Measurements from ENCODE around the gene DEPDC1B.
"Not testable (repeated sequence)": the region's sequence is repeated elsewhere in the genome, so short reads cannot be mapped to it uniquely, and the experiment has no call there.

DEPDC1B gene

DNA sequence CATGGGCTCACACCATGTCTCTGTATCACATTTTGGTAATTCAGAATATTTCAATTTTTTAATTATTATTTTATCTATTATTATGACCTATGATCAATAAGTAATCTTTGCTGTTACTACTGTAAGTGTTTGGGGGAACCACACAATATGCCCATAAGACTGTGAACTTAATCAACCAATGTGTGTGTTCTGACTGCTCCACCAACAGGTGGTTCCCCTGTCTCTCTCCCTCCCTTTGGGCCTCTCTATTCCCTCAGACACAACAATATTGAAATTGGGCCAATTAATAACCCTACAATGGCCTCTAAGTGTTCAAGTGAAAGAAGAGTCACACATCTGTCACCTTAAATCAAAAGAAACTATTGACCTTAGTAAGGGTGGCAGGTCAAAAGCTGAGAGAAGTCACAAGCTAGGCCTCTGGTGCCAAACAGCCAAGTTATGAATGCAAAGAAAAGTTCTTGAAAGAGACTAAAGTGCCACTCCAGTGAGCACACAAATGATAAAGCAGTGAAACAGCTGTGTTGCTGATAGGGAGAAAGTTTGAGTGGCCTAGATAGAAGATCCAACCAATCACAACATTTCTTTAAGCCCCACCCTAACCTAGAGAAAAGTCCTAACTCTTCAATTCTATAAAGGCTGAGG lies 88.7 kb downstream of the DEPDC1B start:
- no peaks in the 10 kb centered on the region for H3K27me3 ChIP-seq (ENCODE audit: low read depth, low read length)
- no peak overlapping the region for H3K27ac ChIP-seq (ENCODE audit: low read length)
- peaks cover 0 to under 1% of the 10 kb centered on the region in 2 donors for H3K9me3 ChIP-seq (ENCODE audit: control insufficient read depth in 1 of 2, low read length in 2 of 2)
- H3K4me3 ChIP-seq (ENCODE audit: low read depth in 1 of 2, low read length in 2 of 2) = no peak overlapping the region
- no peaks in the 10 kb centered on the region for H3K36me3 ChIP-seq (ENCODE audit: control insufficient read depth in 1 of 2, insufficient read depth in 2 of 2, low read length in 2 of 2)
- H3K4me1 ChIP-seq (ENCODE audit: control insufficient read depth in 1 of 2, insufficient read depth in 2 of 2, low read length in 2 of 2) = no peaks in the 10 kb centered on the region

DNA sequence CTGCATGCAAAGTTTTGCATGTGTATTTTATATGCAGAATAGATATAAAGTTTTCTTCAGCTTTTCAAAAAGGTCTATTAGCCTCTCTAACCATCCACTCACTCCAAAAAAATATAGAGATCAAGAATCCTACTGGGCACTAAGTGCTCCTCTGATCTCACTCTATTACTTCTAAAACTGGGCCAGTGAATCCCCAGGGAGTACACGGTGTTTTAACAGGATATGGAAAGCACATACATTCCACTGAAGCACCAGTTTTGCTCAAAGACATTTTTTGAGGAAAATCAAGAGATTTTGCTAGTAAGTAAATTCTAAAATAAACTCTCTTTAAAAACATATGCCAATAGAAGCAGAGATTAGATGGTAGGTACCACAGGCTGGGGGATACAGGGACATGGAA lies 95.2 kb downstream of the DEPDC1B start:
- Histone ChIP-seq H3K4me1 (ENCODE audit: control insufficient read depth in 1 of 2, insufficient read depth in 2 of 2, low read length in 2 of 2) (no peaks in the 10 kb centered on the region), H3K4me3 (ENCODE audit: low read depth in 1 of 2, low read length in 2 of 2) (no peak overlapping the region), H3K27ac (ENCODE audit: low read length) (no peak overlapping the region), H3K9me3 (ENCODE audit: control insufficient read depth in 1 of 2, low read length in 2 of 2) (no peaks in the 10 kb centered on the region), H3K27me3 (ENCODE audit: low read depth, low read length) (no peaks in the 10 kb centered on the region), H3K36me3 (ENCODE audit: control insufficient read depth in 1 of 2, insufficient read depth in 2 of 2, low read length in 2 of 2) (no peaks in the 10 kb centered on the region)

DNA sequence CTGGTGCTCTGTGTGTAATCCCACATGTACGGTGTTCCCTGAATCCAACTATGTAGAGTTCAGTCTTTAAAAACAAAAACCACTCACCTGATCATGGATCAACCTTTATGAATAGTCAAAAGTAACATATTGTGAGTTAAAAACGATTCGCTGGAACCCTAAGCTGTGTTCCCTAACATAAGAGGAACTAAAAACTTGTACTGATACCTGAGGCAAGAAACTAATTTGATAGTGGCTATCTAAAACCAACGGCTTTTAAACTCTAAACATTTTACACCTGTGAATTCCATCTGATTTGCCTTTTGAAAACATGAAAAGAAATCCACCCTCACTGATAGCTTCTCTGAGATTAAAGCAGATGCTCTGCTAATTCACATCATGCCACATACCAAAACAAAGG lies 101.5 kb downstream of the DEPDC1B start:
- no peaks in the 10 kb centered on the region for H3K36me3 ChIP-seq (ENCODE audit: control insufficient read depth in 1 of 2, insufficient read depth in 2 of 2, low read length in 2 of 2)
- no peaks in the 10 kb centered on the region for H3K4me1 ChIP-seq (ENCODE audit: control insufficient read depth in 1 of 2, insufficient read depth in 2 of 2, low read length in 2 of 2)
- no peaks in the 10 kb centered on the region for H3K27me3 ChIP-seq (ENCODE audit: low read depth, low read length)
- no peak overlapping the region for H3K4me3 ChIP-seq (ENCODE audit: low read depth in 1 of 2, low read length in 2 of 2)
- H3K9me3 ChIP-seq (ENCODE audit: control insufficient read depth in 1 of 2, low read length in 2 of 2) = no peaks in the 10 kb centered on the region
- no peak overlapping the region for H3K27ac ChIP-seq (ENCODE audit: low read length)

DNA sequence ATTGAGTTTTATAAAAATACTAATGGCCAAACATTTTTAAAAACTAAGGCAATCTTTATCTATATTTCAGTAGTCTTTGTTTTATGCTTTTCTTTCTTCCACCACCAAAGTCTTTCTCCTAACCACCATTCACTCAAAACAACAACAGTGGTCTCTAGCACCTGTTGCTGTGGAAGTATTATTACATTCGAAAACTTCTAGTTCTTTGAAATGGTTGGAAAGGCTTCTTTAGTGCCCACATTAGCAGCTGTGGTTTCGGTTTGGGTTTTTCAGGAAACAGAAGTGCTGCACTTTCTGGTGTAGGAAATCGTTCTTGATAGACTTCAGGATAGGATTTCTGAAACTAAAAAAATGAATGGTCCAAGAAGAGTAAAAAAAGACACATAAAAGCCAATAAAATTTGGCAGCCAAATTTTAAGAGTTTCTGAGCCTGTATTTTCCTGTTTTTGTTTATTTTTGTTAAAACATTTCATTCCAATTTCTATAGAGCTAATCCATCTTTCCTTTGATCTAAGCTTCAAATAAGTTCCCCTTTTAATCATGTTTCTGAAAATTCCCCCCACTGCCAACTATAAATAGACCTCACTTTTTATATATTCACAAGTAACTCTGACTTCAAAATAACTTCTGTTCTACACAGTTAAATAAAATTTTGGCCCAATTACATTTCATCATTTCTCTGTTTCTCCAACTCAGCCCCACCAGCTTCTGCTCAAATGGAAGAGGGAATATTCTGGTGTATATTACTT lies 102.2 kb downstream of the DEPDC1B start:
- no peaks in the 10 kb centered on the region for H3K36me3 ChIP-seq (ENCODE audit: control insufficient read depth in 1 of 2, insufficient read depth in 2 of 2, low read length in 2 of 2)
- no peak overlapping the region for H3K27ac ChIP-seq (ENCODE audit: low read length)
- no peak overlapping the region for H3K4me3 ChIP-seq (ENCODE audit: low read depth in 1 of 2, low read length in 2 of 2)
- H3K4me1 ChIP-seq (ENCODE audit: control insufficient read depth in 1 of 2, insufficient read depth in 2 of 2, low read length in 2 of 2) = no peaks in the 10 kb centered on the region
- no peaks in the 10 kb centered on the region for H3K9me3 ChIP-seq (ENCODE audit: control insufficient read depth in 1 of 2, low read length in 2 of 2)
- H3K27me3 ChIP-seq (ENCODE audit: low read depth, low read length) = no peaks in the 10 kb centered on the region

DNA sequence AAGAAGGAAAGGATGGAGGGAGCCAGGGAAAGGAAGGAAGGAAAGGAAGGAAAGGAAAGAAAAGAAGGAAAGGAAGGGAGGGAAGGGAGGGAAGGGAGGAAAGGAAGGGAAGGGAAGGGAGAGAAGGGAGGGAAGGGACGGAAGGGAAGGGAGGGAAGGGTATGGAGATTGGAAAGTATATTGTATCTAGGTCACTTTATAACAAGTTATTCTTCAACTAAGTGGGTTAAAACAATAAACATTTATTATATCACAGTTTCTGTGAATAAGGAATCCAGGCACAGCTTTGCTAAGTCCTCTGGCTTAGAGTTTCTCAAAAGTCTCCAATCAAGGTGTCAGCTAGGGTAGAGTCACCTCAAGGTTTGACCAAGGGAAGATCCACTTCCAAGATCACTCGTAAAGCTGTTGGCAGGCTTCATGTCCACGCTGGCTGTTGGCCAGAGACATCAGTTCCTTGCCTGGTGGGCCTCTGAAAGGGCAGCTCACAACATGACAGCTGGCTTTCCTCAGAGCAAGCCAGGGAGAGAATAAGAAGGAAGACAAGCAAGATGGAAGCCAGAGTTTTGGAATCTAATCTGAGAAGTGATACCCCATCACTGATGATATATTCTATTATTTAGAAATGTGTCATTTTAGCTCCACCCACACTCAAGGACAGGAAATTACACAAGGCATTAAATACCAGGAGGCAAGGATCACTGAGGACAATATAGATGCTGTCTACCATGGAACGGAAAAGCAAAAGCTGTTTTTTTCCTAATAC lies 105.1 kb downstream of the DEPDC1B start:
- no peak overlapping the region for H3K27ac ChIP-seq (ENCODE audit: low read length)
- no peaks in the 10 kb centered on the region for H3K36me3 ChIP-seq (ENCODE audit: control insufficient read depth in 1 of 2, insufficient read depth in 2 of 2, low read length in 2 of 2)
- no peaks in the 10 kb centered on the region for H3K4me1 ChIP-seq (ENCODE audit: control insufficient read depth in 1 of 2, insufficient read depth in 2 of 2, low read length in 2 of 2)
- H3K9me3 ChIP-seq (ENCODE audit: control insufficient read depth in 1 of 2, low read length in 2 of 2) = no peaks in the 10 kb centered on the region
- H3K27me3 ChIP-seq (ENCODE audit: low read depth, low read length) = no peaks in the 10 kb centered on the region
- no peak overlapping the region for H3K4me3 ChIP-seq (ENCODE audit: low read depth in 1 of 2, low read length in 2 of 2)

DNA sequence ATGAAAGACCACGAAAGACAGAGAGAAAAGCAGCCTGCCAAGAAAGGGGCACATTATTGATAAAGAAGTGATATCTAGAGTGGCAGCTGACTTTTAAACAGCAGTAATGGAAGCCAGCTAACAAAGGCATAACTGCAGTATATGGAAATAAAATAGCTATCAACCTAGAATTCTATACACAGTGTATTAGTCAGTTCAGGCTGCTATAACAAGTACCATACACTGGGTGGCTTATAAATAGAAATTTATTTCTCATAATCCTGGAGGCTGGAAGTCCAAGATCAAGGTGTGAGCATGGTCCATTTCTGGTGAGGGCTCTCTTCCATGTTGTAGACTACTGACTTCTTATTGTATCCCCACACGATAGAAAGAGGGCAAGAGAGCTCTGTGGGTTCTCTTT lies 109.8 kb downstream of the DEPDC1B start:
- Histone ChIP-seq H3K4me1 (ENCODE audit: control insufficient read depth in 1 of 2, insufficient read depth in 2 of 2, low read length in 2 of 2) (no peaks in the 10 kb centered on the region), H3K9me3 (ENCODE audit: control insufficient read depth in 1 of 2, low read length in 2 of 2) (no peaks in the 10 kb centered on the region), H3K27me3 (ENCODE audit: low read depth, low read length) (no peaks in the 10 kb centered on the region), H3K36me3 (ENCODE audit: control insufficient read depth in 1 of 2, insufficient read depth in 2 of 2, low read length in 2 of 2) (no peaks in the 10 kb centered on the region), H3K4me3 (ENCODE audit: low read depth in 1 of 2, low read length in 2 of 2) (no peak overlapping the region), H3K27ac (ENCODE audit: low read length) (no peak overlapping the region)

DNA sequence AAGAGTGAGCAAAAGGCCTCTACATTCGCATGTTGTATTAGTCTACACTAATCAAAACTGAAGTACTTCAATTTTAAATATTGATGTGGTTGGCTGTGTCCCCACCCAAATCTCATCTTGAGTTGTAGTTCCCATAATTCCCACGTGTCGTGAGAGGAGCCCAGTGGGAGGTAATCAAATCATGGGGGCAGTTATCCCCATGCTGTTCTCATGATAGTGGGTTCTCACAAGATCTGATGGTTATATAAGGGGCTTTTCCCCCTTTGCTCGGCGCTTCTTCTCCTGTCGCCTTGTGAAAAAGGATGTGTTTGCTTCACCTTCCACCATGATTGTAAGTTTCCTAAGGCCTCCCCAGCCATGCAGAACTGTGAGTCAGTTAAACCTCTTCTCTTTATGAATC lies 112.7 kb downstream of the DEPDC1B start:
- not testable (repeated sequence) for H3K27me3 ChIP-seq (ENCODE audit: low read depth, low read length); H3K4me3 ChIP-seq (ENCODE audit: low read depth in 1 of 2, low read length in 2 of 2); H3K27ac ChIP-seq (ENCODE audit: low read length); H3K36me3 ChIP-seq (ENCODE audit: control insufficient read depth in 1 of 2, insufficient read depth in 2 of 2, low read length in 2 of 2); H3K4me1 ChIP-seq (ENCODE audit: control insufficient read depth in 1 of 2, insufficient read depth in 2 of 2, low read length in 2 of 2); H3K9me3 ChIP-seq (ENCODE audit: control insufficient read depth in 1 of 2, low read length in 2 of 2)

DNA sequence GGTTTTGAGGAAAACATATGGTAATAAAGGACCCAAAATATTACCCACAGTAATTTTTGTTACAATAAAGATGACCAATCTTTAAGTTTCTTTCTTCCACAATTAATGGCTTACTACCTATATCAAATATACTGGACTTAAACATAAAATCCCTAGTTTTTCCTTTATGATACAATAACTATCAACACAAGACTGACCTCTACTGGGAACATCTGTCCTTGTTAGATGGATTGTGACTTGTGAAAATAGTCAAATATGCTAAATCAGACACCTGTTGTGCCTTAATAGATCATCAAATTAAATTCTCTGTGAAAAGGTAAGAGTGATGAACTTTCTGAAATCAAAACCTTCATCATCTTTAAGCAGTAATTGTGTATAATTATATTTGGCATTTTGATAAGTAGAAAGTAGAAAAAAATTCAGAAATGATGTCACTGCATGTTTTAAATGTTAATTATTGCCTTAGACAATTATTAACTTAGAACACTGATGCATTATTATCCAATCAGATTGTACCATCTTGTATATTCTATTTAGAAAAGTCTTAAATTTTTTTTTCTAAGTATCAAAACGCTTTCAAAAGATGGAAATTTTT lies 113.6 kb downstream of the DEPDC1B start:
- no peaks in the 10 kb centered on the region for H3K9me3 ChIP-seq (ENCODE audit: control insufficient read depth in 1 of 2, low read length in 2 of 2)
- no peaks in the 10 kb centered on the region for H3K4me1 ChIP-seq (ENCODE audit: control insufficient read depth in 1 of 2, insufficient read depth in 2 of 2, low read length in 2 of 2)
- no peak overlapping the region for H3K4me3 ChIP-seq (ENCODE audit: low read depth in 1 of 2, low read length in 2 of 2)
- no peaks in the 10 kb centered on the region for H3K27me3 ChIP-seq (ENCODE audit: low read depth, low read length)
- no peaks in the 10 kb centered on the region for H3K36me3 ChIP-seq (ENCODE audit: control insufficient read depth in 1 of 2, insufficient read depth in 2 of 2, low read length in 2 of 2)
- no peak overlapping the region for H3K27ac ChIP-seq (ENCODE audit: low read length)

DNA sequence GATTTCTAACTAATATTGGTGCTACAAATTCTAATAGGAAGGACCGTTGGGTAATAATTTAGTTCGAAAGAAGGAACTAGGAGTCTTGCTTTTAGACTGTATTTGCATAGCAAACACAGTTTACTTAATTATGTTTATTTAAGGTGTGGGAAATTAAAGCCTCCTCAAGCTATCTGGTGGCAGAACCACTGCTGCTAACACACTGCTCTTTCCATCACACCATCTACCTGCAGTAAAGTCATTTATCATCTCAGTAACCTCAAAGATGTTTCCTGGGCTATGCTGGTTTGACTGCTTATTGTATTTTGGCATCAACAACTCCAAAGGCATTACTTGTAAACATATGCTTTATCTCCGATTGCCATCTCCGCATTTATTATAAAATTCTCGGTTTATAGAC lies 114.3 kb downstream of the DEPDC1B start:
- Histone ChIP-seq H3K27me3 (ENCODE audit: low read depth, low read length) (no peaks in the 10 kb centered on the region), H3K9me3 (ENCODE audit: control insufficient read depth in 1 of 2, low read length in 2 of 2) (no peaks in the 10 kb centered on the region), H3K4me3 (ENCODE audit: low read depth in 1 of 2, low read length in 2 of 2) (no peak overlapping the region), H3K27ac (ENCODE audit: low read length) (no peak overlapping the region), H3K36me3 (ENCODE audit: control insufficient read depth in 1 of 2, insufficient read depth in 2 of 2, low read length in 2 of 2) (no peaks in the 10 kb centered on the region), H3K4me1 (ENCODE audit: control insufficient read depth in 1 of 2, insufficient read depth in 2 of 2, low read length in 2 of 2) (no peaks in the 10 kb centered on the region)

DNA sequence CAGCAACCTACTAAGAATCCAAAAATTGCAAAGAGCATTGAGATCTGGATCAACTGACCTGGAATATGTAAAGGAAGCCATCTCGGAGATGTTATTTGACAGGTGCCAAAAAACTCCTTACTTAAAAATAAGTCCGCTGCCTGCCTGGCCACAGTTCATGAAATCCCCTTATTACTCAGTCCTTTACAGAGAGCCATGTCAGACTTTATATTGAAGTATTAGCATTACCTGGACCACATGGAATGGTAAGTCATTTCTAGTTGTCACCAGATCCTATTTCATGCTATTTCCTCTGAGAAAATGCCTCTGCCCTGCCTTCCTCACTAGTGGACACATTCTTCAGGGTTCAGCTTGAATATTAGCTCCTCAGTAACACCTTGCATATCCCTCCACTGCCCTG lies 115.7 kb downstream of the DEPDC1B start:
- H3K4me1 ChIP-seq (ENCODE audit: control insufficient read depth in 1 of 2, insufficient read depth in 2 of 2, low read length in 2 of 2) = no peaks in the 10 kb centered on the region
- no peaks in the 10 kb centered on the region for H3K9me3 ChIP-seq (ENCODE audit: control insufficient read depth in 1 of 2, low read length in 2 of 2)
- no peaks in the 10 kb centered on the region for H3K27me3 ChIP-seq (ENCODE audit: low read depth, low read length)
- H3K27ac ChIP-seq (ENCODE audit: low read length) = no peak overlapping the region
- H3K4me3 ChIP-seq (ENCODE audit: low read depth in 1 of 2, low read length in 2 of 2) = no peak overlapping the region
- no peaks in the 10 kb centered on the region for H3K36me3 ChIP-seq (ENCODE audit: control insufficient read depth in 1 of 2, insufficient read depth in 2 of 2, low read length in 2 of 2)

DNA sequence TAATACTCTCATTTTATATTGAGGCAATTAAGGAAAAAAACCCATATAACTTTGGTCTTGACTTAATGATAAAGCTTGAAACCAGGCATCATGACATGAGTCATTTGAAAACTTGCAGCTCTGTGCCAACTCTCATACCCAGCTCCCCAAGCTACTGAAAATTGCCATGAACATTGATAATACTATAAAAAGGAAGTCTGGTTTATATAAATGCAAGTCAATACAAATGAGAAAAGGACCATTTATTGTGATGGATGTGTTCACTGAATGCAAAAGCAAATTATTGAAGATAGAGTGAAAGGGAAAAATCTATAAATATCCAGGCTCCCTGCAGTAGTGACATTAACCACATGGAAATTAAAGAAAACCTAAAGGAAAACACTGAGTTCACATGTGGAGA lies 116.3 kb downstream of the DEPDC1B start:
- no peak overlapping the region for H3K4me3 ChIP-seq (ENCODE audit: low read depth in 1 of 2, low read length in 2 of 2)
- H3K4me1 ChIP-seq (ENCODE audit: control insufficient read depth in 1 of 2, insufficient read depth in 2 of 2, low read length in 2 of 2) = no peaks in the 10 kb centered on the region
- no peaks in the 10 kb centered on the region for H3K36me3 ChIP-seq (ENCODE audit: control insufficient read depth in 1 of 2, insufficient read depth in 2 of 2, low read length in 2 of 2)
- H3K9me3 ChIP-seq (ENCODE audit: control insufficient read depth in 1 of 2, low read length in 2 of 2) = no peaks in the 10 kb centered on the region
- H3K27me3 ChIP-seq (ENCODE audit: low read depth, low read length) = no peaks in the 10 kb centered on the region
- H3K27ac ChIP-seq (ENCODE audit: low read length) = no peak overlapping the region

All from muscle layer of duodenum (tissue), 2 donors.